ENCODE measurements around the gene NRP1. TPM values are rescaled to one million over a fixed set of nuclear protein-coding genes. Genes with fewer than 3 reads are reported as not detected.

Gene NRP1
- polyA plus RNA-seq, 1 experiment: 218 TPM

GRCh38 chr10:33352175-33352574 is 17.7 kb upstream of the NRP1 start:
- POLR2A ChIA-PET: no interaction called here
- no peak overlapping the region for H3K4me3 ChIP-seq (ENCODE audit: low read depth, low read length)
- CTCF ChIA-PET: no interaction called here

GRCh38 chr10:33350041-33350440 is 15.6 kb upstream of the NRP1 start:
- H3K27me3 ChIP-seq (ENCODE audit: control insufficient read depth, insufficient read depth, low read length): no peaks in the 10 kb centered on the region
- DNase-seq (ENCODE audit: low read depth, low spot score): no peak

More at GRCh38 chr10:33352175-33352574, 17.7 kb upstream of the NRP1 start:
- Histone ChIP-seq H3K27me3 (ENCODE audit: control insufficient read depth, insufficient read depth, low read length) (no peaks in the 10 kb centered on the region), H3K9me3 (ENCODE audit: control insufficient read depth, insufficient read depth, low read length) (no peaks in the 10 kb centered on the region; the same call in 1 of the 2 replicates), H3K27ac (ENCODE audit: low read depth, low read length) (no peak overlapping the region)
- no peak for TF ChIP-seq CTCF (IDR thresholded peaks at IDR 0.05; ENCODE audit: low read depth, low read length)
- DNase-seq (ENCODE audit: low read depth, low spot score): peak; percentile 61

GRCh38 chr10:33349268-33349667 is 14.8 kb upstream of the NRP1 start:
- H3K27me3 ChIP-seq (ENCODE audit: control insufficient read depth, insufficient read depth, low read length): no peaks in the 10 kb centered on the region
- peaks cover 3% of the 10 kb centered on the region; the same call in 1 of the 2 replicates for H3K9me3 ChIP-seq (ENCODE audit: control insufficient read depth, insufficient read depth, low read length)
- ChIA-PET CTCF (no interaction called here), POLR2A (no interaction called here)
- TF ChIP-seq CTCF (IDR thresholded peaks at IDR 0.05; ENCODE audit: low read depth, low read length): no peak
- H3K4me3 ChIP-seq (ENCODE audit: low read depth, low read length): no peak overlapping the region
- DNase-seq (ENCODE audit: low read depth, low spot score): no peak
- no peak overlapping the region for H3K27ac ChIP-seq (ENCODE audit: low read depth, low read length)

More at GRCh38 chr10:33350041-33350440, 15.6 kb upstream of the NRP1 start:
- no peaks in the 10 kb centered on the region for H3K9me3 ChIP-seq (ENCODE audit: control insufficient read depth, insufficient read depth, low read length)
- H3K27ac ChIP-seq (ENCODE audit: low read depth, low read length): no peak overlapping the region
- H3K4me3 ChIP-seq (ENCODE audit: low read depth, low read length): no peak overlapping the region
- ChIA-PET POLR2A (interaction anchor here (0.7 kb wide), 1 partner anchor 37 kb away, joined by 3 read pairs; no protein-coding TSS in a partner anchor), CTCF (no interaction called here)
- no peak for TF ChIP-seq CTCF (IDR thresholded peaks at IDR 0.05; ENCODE audit: low read depth, low read length)

GRCh38 chr10:33347211-33347610 is 12.7 kb upstream of the NRP1 start:
- POLR2A ChIA-PET: no interaction called here
- TF ChIP-seq CTCF (IDR thresholded peaks at IDR 0.05; ENCODE audit: low read depth, low read length): no peak
- Histone ChIP-seq H3K9me3 (ENCODE audit: control insufficient read depth, insufficient read depth, low read length) (peaks cover 3% of the 10 kb centered on the region; the same call in 1 of the 2 replicates), H3K27ac (ENCODE audit: low read depth, low read length) (no peak overlapping the region), H3K4me3 (ENCODE audit: low read depth, low read length) (no peak overlapping the region), H3K27me3 (ENCODE audit: control insufficient read depth, insufficient read depth, low read length) (no peaks in the 10 kb centered on the region)
- DNase-seq (ENCODE audit: low read depth, low spot score): no peak
- CTCF ChIA-PET: no interaction called here

GRCh38 chr10:33345236-33345635 is 10.8 kb upstream of the NRP1 start:
- no peak for DNase-seq (ENCODE audit: low read depth, low spot score)
- H3K4me3 ChIP-seq (ENCODE audit: low read depth, low read length): no peak overlapping the region
- ChIA-PET CTCF (no interaction called here), POLR2A (no interaction called here)
- H3K27ac ChIP-seq (ENCODE audit: low read depth, low read length): no peak overlapping the region
- no peaks in the 10 kb centered on the region for H3K27me3 ChIP-seq (ENCODE audit: control insufficient read depth, insufficient read depth, low read length)
- no peak for TF ChIP-seq CTCF (IDR thresholded peaks at IDR 0.05; ENCODE audit: low read depth, low read length)
- H3K9me3 ChIP-seq (ENCODE audit: control insufficient read depth, insufficient read depth, low read length): peaks cover 3% of the 10 kb centered on the region; the same call in 1 of the 2 replicates

Measured in AG04450 (cell line).